IMR-90 (cell line): ENCODE measurements around the gene SSBP3. TPM values are rescaled to one million over a fixed set of nuclear protein-coding genes. Genes with fewer than 3 reads are reported as not detected.

Experiments used
- ATAC-seq: fragments of 200-7000 bp; cut with Tn5 transposase; 2 replicates; pipeline ENCODE4 v1.9.1; 2020; ENCODE audit warnings: low read depth, mild to moderate bottlenecking, moderate library complexity
- BruUV-seq: library from RNA; stranded (reverse); fragments of 400-500 nt; replicated peaks from 2 replicates; lab custom pipeline; 2021; lab: Mats Ljungman, UMichigan
- CTCF ChIA-PET: fragments of 300-600 bp; formaldehyde crosslinking; extraction: SDS; loops from one replicate; lab custom pipeline; 2021; ENCODE audit warnings: antibody characterized with exemption; lab: Yijun Ruan, JAX
- POLR2A ChIA-PET: fragments of 300-600 bp; sonication (Branson Sonifier 250); formaldehyde crosslinking; loops from one replicate; lab custom pipeline; 2022; ENCODE audit warnings: antibody characterized with exemption; ENCODE audit not compliant: unreplicated experiment; lab: Charles Lee
- DNase-seq: peaks from one replicate; pipeline ENCODE4 v3.0.0; 2013
- H2AFZ ChIP-seq: replicated peaks from 2 replicates; pipeline ENCODE3; 2013; ENCODE audit warnings: low read length, mild to moderate bottlenecking; ENCODE audit not compliant: poor library complexity
- H2AK5ac ChIP-seq: 2 replicates; pipeline ENCODE4 v1.6.1; 2013; ENCODE audit warnings: low read depth, low read length, inconsistent platforms
- H2AK9ac ChIP-seq: replicated peaks from 2 replicates; pipeline ENCODE3; 2013; ENCODE audit warnings: mild to moderate bottlenecking, low read depth, low read length, moderate library complexity; ENCODE audit not compliant: poor library complexity
- H2BK120ac ChIP-seq: 2 replicates; pipeline ENCODE4 v1.6.1; 2013; ENCODE audit warnings: low read depth, low read length, inconsistent platforms
- H2BK15ac ChIP-seq: 3 replicates; pipeline ENCODE4 v1.6.1; 2013; ENCODE audit warnings: low read depth, low read length, inconsistent platforms
- H2BK20ac ChIP-seq: 2 replicates; pipeline ENCODE4 v1.6.1; 2013; ENCODE audit warnings: low read depth, mild to moderate bottlenecking, inconsistent platforms, low read length, moderate library complexity
- H2BK5ac ChIP-seq: 2 replicates; pipeline ENCODE4 v1.6.1; 2013; ENCODE audit warnings: mild to moderate bottlenecking, low read depth, low read length, inconsistent platforms; ENCODE audit not compliant: poor library complexity, severe bottlenecking
- H3K14ac ChIP-seq: replicated peaks from 2 replicates; pipeline ENCODE4 v1.6.1; 2013; ENCODE audit warnings: low read depth, low read length, inconsistent platforms
- H3K18ac ChIP-seq: 2 replicates; pipeline ENCODE4 v1.6.1; 2013; ENCODE audit warnings: low read depth, low read length, control low read depth
- H3K23ac ChIP-seq: 2 replicates; pipeline ENCODE4 v1.6.1; 2013; ENCODE audit warnings: low read depth, low read length, inconsistent platforms
- H3K27ac ChIP-seq: 2 replicates; pipeline ENCODE4 v1.5.1; 2013; ENCODE audit warnings: mild to moderate bottlenecking, control low read depth, low read length; ENCODE audit not compliant: insufficient read depth
- H3K27me3 ChIP-seq: 2 replicates; pipeline ENCODE4 v1.6.1; 2013; ENCODE audit warnings: low read length; ENCODE audit not compliant: control insufficient read depth, insufficient read depth
- H3K36me3 ChIP-seq: 2 replicates; pipeline ENCODE4 v1.6.1; 2013; ENCODE audit warnings: low read length, mixed read lengths; ENCODE audit not compliant: control insufficient read depth, insufficient read depth
- H3K4ac ChIP-seq: 2 replicates; pipeline ENCODE4 v1.6.1; 2013; ENCODE audit warnings: low read depth, low read length, inconsistent platforms
- H3K4me1 ChIP-seq: 2 replicates; pipeline ENCODE4 v1.6.1; 2013; ENCODE audit warnings: low read length, mixed read lengths; ENCODE audit not compliant: control insufficient read depth, insufficient read depth
- H3K4me2 ChIP-seq: 2 replicates; pipeline ENCODE4 v1.6.1; 2013; ENCODE audit warnings: low read depth, mild to moderate bottlenecking, control low read depth, low read length, moderate library complexity
- H3K4me3 ChIP-seq: 2 replicates; pipeline ENCODE4 v1.5.1; 2013; ENCODE audit warnings: low read depth, mild to moderate bottlenecking, control low read depth, low read length, moderate library complexity; ENCODE audit not compliant: insufficient read depth
- H3K56ac ChIP-seq: 2 replicates; pipeline ENCODE4 v1.6.1; 2013; ENCODE audit warnings: low read length, inconsistent platforms; ENCODE audit not compliant: insufficient read depth; ENCODE audit errors: extremely low read depth
- H3K79me1 ChIP-seq, 2 experiments: 2 replicates each; pipeline ENCODE4 v1.6.1; 2013; ENCODE audit warnings: low read length in 2 of 2, inconsistent platforms in 1 of 2, low read depth in 1 of 2
- H3K9ac ChIP-seq: 2 replicates; pipeline ENCODE4 v1.6.1; 2013; ENCODE audit warnings: low read depth, low read length, control low read depth
- H3K9me1 ChIP-seq: 2 replicates; pipeline ENCODE4 v1.6.1; 2013; ENCODE audit warnings: low read length, inconsistent platforms; ENCODE audit not compliant: insufficient read depth
- H3K9me3 ChIP-seq: 2 replicates; pipeline ENCODE4 v1.6.1; 2013; ENCODE audit warnings: low read length; ENCODE audit not compliant: control insufficient read depth, insufficient read depth
- H4K20me1 ChIP-seq: 2 replicates; pipeline ENCODE4 v1.6.1; 2013; ENCODE audit warnings: low read length, inconsistent platforms; ENCODE audit not compliant: insufficient read depth
- H4K5ac ChIP-seq: 2 replicates; pipeline ENCODE4 v1.6.1; 2013; ENCODE audit warnings: mild to moderate bottlenecking, low read depth, low read length, control low read depth
- H4K8ac ChIP-seq, 2 experiments: 2 replicates each; pipeline ENCODE4 v1.6.1; 2013; ENCODE audit warnings: low read depth in 2 of 2, low read length in 2 of 2, control low read depth in 1 of 2, inconsistent platforms in 1 of 2
- H4K91ac ChIP-seq: 2 replicates; pipeline ENCODE4 v1.6.1; 2013; ENCODE audit warnings: low read depth, low read length, inconsistent platforms; ENCODE audit not compliant: insufficient read depth
- BHLHE40 ChIP-seq: fragments of 150-350 bp; IDR thresholded peaks from 2 replicates; pipeline ENCODE4 v1.6.1; 2016; ENCODE audit warnings: mild to moderate bottlenecking, low read depth, low read length
- CEBPB ChIP-seq: IDR thresholded peaks from 2 replicates; pipeline ENCODE4 v1.6.1; 2012; ENCODE audit warnings: low read depth, low read length, improper control_type of control experiment
- CHD1 ChIP-seq: IDR thresholded peaks from 2 replicates; pipeline ENCODE4 v1.6.1; 2012; ENCODE audit warnings: low read depth, low read length, improper control_type of control experiment
- CTCF ChIP-seq: conservative IDR thresholded peaks from 2 replicates; pipeline ENCODE4 v1.5.1; 2012; ENCODE audit warnings: mild to moderate bottlenecking, low read depth, low read length, improper control_type of control experiment
- ELK1 ChIP-seq: fragments of 150-350 bp; IDR thresholded peaks from 2 replicates; pipeline ENCODE4 v1.6.1; 2016; ENCODE audit warnings: low read depth, mild to moderate bottlenecking, low read length, moderate library complexity, borderline replicate concordance
- FOS ChIP-seq: fragments of 150-350 bp; IDR thresholded peaks from 2 replicates; pipeline ENCODE4 v1.6.1; 2016; ENCODE audit warnings: low read depth, low read length
- MAFK ChIP-seq: IDR thresholded peaks from 2 replicates; pipeline ENCODE4 v1.6.1; 2012; ENCODE audit warnings: low read depth, low read length, improper control_type of control experiment
- MAZ ChIP-seq: IDR thresholded peaks from 2 replicates; pipeline ENCODE4 v1.6.1; 2012; ENCODE audit warnings: low read depth, mild to moderate bottlenecking, low read length, improper control_type of control experiment, moderate library complexity, borderline replicate concordance
- MXI1 ChIP-seq: IDR thresholded peaks from 2 replicates; pipeline ENCODE4 v1.6.1; 2012; ENCODE audit warnings: low read depth, mild to moderate bottlenecking, low read length, moderate library complexity, borderline replicate concordance
- NFE2L2 ChIP-seq: fragments of 150-350 bp; IDR thresholded peaks from 2 replicates; pipeline ENCODE4 v1.6.1; 2016; ENCODE audit warnings: low read depth, mild to moderate bottlenecking, low read length
- POLR2A ChIP-seq: IDR thresholded peaks from 2 replicates; pipeline ENCODE4 v1.6.1; 2012; ENCODE audit warnings: mild to moderate bottlenecking, low read depth, low read length
- RAD21 ChIP-seq: IDR thresholded peaks from 2 replicates; pipeline ENCODE4 v1.6.1; 2012; ENCODE audit warnings: low read length, improper control_type of control experiment
- RCOR1 ChIP-seq: IDR thresholded peaks from 2 replicates; pipeline ENCODE4 v1.6.1; 2012; ENCODE audit warnings: mild to moderate bottlenecking, low read length, improper control_type of control experiment; ENCODE audit not compliant: insufficient replicate concordance
- RFX5 ChIP-seq: IDR thresholded peaks from 2 replicates; pipeline ENCODE4 v1.8.0; 2012; ENCODE audit warnings: low read depth, mild to moderate bottlenecking, low read length, moderate library complexity
- SMC3 ChIP-seq: fragments of 150-350 bp; IDR thresholded peaks from 2 replicates; pipeline ENCODE4 v1.6.1; 2016; ENCODE audit warnings: low read depth, mild to moderate bottlenecking, antibody characterized with exemption, low read length, moderate library complexity
- WGBS, 2 experiments: methylation state at CpG; one replicate each; pipeline versions ENCODE4 v1.1.5 to v1.1.7; 2013; ENCODE audit warnings: missing lambda C conversion rate in 2 of 2; ENCODE audit not compliant: insufficient read length in 1 of 2; ENCODE audit errors: extremely low coverage in 2 of 2; 5-methylcytosine and 5-hydroxymethylcytosine counted together
- dilution Hi-C: fragments of 300-500 bp; cut with HindIII; formaldehyde crosslinking; loops from one replicate; pipeline ENCODE4 v1.14.3; 2018; ENCODE audit warnings: low sequenced_read_pairs; ENCODE audit not compliant: unreplicated experiment
- in situ Hi-C: fragments of 300-500 bp; cut with MboI; formaldehyde crosslinking; loops from 3 replicates; pipeline ENCODE4 v1.14.3; 2019; ENCODE audit warnings: low sequenced_read_pairs, inconsistent platforms, mixed read lengths
- intact Hi-C: fragments of 100-400 bp; cut with micrococcal nuclease; formaldehyde crosslinking; loops from 2 replicates; pipeline ENCODE4 v1.10.0; 2022
- polyA plus RNA-seq, 3 experiments: library from polyadenylated mRNA; depleted of rRNA; stranded (reverse); fragments of >200 nt; gene quantifications; 2 replicates each; pipeline ENCODE4 v1.2.3, GENCODE V29; 2012; ENCODE audit warnings: low replicate concordance in 1 of 3
- total RNA-seq: library from RNA; depleted of rRNA; stranded (reverse); fragments of >200 nt; gene quantifications from 2 replicates; pipeline ENCODE4 v1.2.3, GENCODE V29; 2012

SSBP3 gene
- total and polyA plus RNA-seq, 2 of the 4 experiments (the other 2 are of a cell fraction), result 10.9 to 39.6 TPM

- no peak for DNase-seq
- Histone ChIP-seq H3K27ac (no peak overlapping the region), H4K8ac (no peak overlapping the region), H2BK20ac (no peak overlapping the region), H3K23ac (no peak overlapping the region), H2BK5ac (no peak overlapping the region), H3K18ac (no peak overlapping the region), H3K27me3 (no peaks in the 10 kb centered on the region), H3K9ac (no peak overlapping the region), H2BK120ac (no peak overlapping the region), H3K4me1 (peaks cover 13% of the 10 kb centered on the region), H3K9me3 (no peaks in the 10 kb centered on the region), H2BK15ac (no peak overlapping the region), H4K20me1 (peaks cover 50% of the 10 kb centered on the region), H3K14ac (no peak overlapping the region; the same call in 1 of the 2 replicates), H2AFZ (no peak overlapping the region), H4K91ac (peak overlapping the region; percentile 13; the same call in 1 of the 2 replicates), H3K4me3 (no peak overlapping the region), H3K56ac (no peak overlapping the region), H3K4me2 (no peak overlapping the region), H3K4ac (peak overlapping the region; percentile 8; the same call in 1 of the 2 replicates), H2AK9ac (no peak overlapping the region), H3K36me3 (peaks cover 9% of the 10 kb centered on the region; the same call in 1 of the 2 replicates), H3K79me1 (peaks cover 38 to 92% of the 10 kb centered on the region in 2 experiments), H4K5ac (no peak overlapping the region), H3K9me1 (peaks cover 45% of the 10 kb centered on the region), H2AK5ac (no peak overlapping the region)
- CTCF ChIA-PET, result no interaction called here
- dilution Hi-C loops (no loop called here), in situ Hi-C loops (no loop called here), intact Hi-C loops (no loop called here)
- no TSS peak for BruUV-seq
- WGBS, 2 experiments, result 80% methylated on average over 6 of the region's 17 CpGs; no CpG with 5 or more reads in 1 of the 2 experiments
- POLR2A ChIA-PET, result interaction anchor here (1.0 kb wide), 1 partner anchor 27 kb away, joined by 3 read pairs; no protein-coding TSS in a partner anchor
- ATAC-seq, result no peak; the same call in 1 of the 2 replicates
- TF ChIP-seq POLR2A, result no peak
- no peak for TF ChIP-seq CEBPB
- TF ChIP-seq NFE2L2, result no peak
- no peak for TF ChIP-seq MXI1
- TF ChIP-seq SMC3, result no peak
- no peak for TF ChIP-seq RAD21
- TF ChIP-seq RFX5, result no peak
- TF ChIP-seq ELK1, result no peak
- TF ChIP-seq RCOR1, result no peak
- no peak for TF ChIP-seq CTCF
- no peak for TF ChIP-seq FOS
- TF ChIP-seq MAFK, result no peak
- TF ChIP-seq MAZ, result no peak
- TF ChIP-seq BHLHE40, result no peak
- no peak for TF ChIP-seq CHD1
These were observed 53.4 kb downstream of the SSBP3 start for GRCh38 chr1:54352755-54353154.
